ENCODE results near the gene DAZL.
A peak's percentile ranks its signal among the peaks of the same experiment; 100 is the strongest.
"Not testable (repeated sequence)": the region's sequence is repeated elsewhere in the genome, so short reads cannot be mapped to it uniquely, and the experiment has no call there.

DAZL gene

GRCh38 chr3:16604887-16605602 is at the start of gene DAZL:
Gene DAZL, minus strand, starts transcription at chr3:16605423. Its CDS starts 218 bp downstream, at chr3:16605205.
- no peak for DNase-seq (ENCODE audit: low spot score)

GRCh38 chr3:16654976-16655375 is 49.8 kb upstream of the DAZL start:
- no peak for DNase-seq (ENCODE audit: low spot score)

- no peak for DNase-seq (ENCODE audit: low spot score)
Measured at GRCh38 chr3:16653712-16654111, 48.5 kb upstream of the DAZL start.

GRCh38 chr3:16647668-16648067 is 42.4 kb upstream of the DAZL start:
- no peak for DNase-seq (ENCODE audit: low spot score)

GRCh38 chr3:16639806-16640205 is 34.6 kb upstream of the DAZL start:
- DNase-seq (ENCODE audit: low spot score) = no peak

GRCh38 chr3:16633948-16634347 is 28.7 kb upstream of the DAZL start:
- DNase-seq (ENCODE audit: low spot score) = no peak

- DNase-seq (ENCODE audit: low spot score) = no peak
Measured at GRCh38 chr3:16632395-16632794, 27.2 kb upstream of the DAZL start.

GRCh38 chr3:16618721-16619120 is 13.5 kb upstream of the DAZL start:
- no peak for DNase-seq (ENCODE audit: low spot score)

GRCh38 chr3:16617155-16617554 is 11.9 kb upstream of the DAZL start:
- DNase-seq (ENCODE audit: low spot score) = not testable (repeated sequence)

- no peak for DNase-seq (ENCODE audit: low spot score)
Measured at GRCh38 chr3:16616083-16616482, 10.9 kb upstream of the DAZL start.

GRCh38 chr3:16614033-16615031 is 9.1 kb upstream of the DAZL start:
- no peak for DNase-seq (ENCODE audit: low spot score)

- no peak for DNase-seq (ENCODE audit: low spot score)
Measured at GRCh38 chr3:16609927-16610580, 4.8 kb upstream of the DAZL start.

- DNase-seq (ENCODE audit: low spot score) = no peak
Measured at GRCh38 chr3:16608816-16609215, 3.6 kb upstream of the DAZL start.

- no peak for DNase-seq (ENCODE audit: low spot score)
Measured at GRCh38 chr3:16607718-16608117, 2.5 kb upstream of the DAZL start.

- no peak for DNase-seq (ENCODE audit: low spot score)
Measured at GRCh38 chr3:16606398-16606797, 1.2 kb upstream of the DAZL start.

GRCh38 chr3:16605966-16606365 is 743 bp upstream of the DAZL start:
- DNase-seq (ENCODE audit: low spot score) = no peak

- no peak for DNase-seq (ENCODE audit: low spot score)
Measured at GRCh38 chr3:16604433-16604832, 790 bp downstream of the DAZL start.

GRCh38 chr3:16601537-16602005 is 3.7 kb downstream of the DAZL start:
- DNase-seq (ENCODE audit: low spot score) = no peak

- DNase-seq (ENCODE audit: low spot score) = peak; percentile 78
Measured at GRCh38 chr3:16600780-16601536, 4.3 kb downstream of the DAZL start.

GRCh38 chr3:16599694-16600093 is 5.5 kb downstream of the DAZL start:
- no peak for DNase-seq (ENCODE audit: low spot score)

GRCh38 chr3:16596352-16597032 is 8.7 kb downstream of the DAZL start:
- DNase-seq (ENCODE audit: low spot score) = peak; percentile 82
